ENCODE data around the gene DIAPH3.

DNA sequence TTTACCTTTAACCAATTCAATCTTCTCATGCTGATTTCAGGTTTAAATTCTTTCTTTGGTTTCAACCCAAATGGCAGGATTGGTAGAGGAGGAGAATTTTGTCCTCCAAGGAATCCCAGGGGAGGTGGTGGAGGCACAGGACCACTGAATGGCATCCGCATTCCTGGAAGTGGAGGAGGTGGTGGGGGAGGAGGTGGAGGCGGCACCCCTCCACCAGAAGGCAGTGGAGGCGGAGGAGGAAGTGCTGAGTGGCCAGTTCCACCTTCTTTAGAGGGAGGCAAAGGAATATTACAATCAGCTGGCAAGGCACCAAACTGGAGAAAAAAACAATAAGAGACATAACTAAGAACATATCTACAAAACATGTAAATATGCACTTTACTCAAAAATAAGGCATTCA is 192.9 kb downstream of the DIAPH3 start:
- TF ChIP-seq, protein P1, sequence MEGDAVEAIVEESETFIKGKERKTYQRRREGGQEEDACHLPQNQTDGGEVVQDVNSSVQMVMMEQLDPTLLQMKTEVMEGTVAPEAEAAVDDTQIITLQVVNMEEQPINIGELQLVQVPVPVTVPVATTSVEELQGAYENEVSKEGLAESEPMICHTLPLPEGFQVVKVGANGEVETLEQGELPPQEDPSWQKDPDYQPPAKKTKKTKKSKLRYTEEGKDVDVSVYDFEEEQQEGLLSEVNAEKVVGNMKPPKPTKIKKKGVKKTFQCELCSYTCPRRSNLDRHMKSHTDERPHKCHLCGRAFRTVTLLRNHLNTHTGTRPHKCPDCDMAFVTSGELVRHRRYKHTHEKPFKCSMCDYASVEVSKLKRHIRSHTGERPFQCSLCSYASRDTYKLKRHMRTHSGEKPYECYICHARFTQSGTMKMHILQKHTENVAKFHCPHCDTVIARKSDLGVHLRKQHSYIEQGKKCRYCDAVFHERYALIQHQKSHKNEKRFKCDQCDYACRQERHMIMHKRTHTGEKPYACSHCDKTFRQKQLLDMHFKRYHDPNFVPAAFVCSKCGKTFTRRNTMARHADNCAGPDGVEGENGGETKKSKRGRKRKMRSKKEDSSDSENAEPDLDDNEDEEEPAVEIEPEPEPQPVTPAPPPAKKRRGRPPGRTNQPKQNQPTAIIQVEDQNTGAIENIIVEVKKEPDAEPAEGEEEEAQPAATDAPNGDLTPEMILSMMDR (conservative IDR thresholded peaks at IDR 0.05), result no peak
- no peak for TF ChIP-seq ZFX (IDR thresholded peaks at IDR 0.05)

Measured in C4-2B (cell line).